Mesangial cell (primary cell): ENCODE measurements around the gene DEF6. TPM values are rescaled to one million over a fixed set of nuclear protein-coding genes. Genes with fewer than 3 reads are reported as not detected.

Experiments
- total RNA-seq: library from RNA; depleted of rRNA; stranded (reverse); fragments of >200 nt; gene quantifications from 2 replicates; pipeline ENCODE4 v1.2.3, GENCODE V29; 2015

DEF6 gene, protein sequence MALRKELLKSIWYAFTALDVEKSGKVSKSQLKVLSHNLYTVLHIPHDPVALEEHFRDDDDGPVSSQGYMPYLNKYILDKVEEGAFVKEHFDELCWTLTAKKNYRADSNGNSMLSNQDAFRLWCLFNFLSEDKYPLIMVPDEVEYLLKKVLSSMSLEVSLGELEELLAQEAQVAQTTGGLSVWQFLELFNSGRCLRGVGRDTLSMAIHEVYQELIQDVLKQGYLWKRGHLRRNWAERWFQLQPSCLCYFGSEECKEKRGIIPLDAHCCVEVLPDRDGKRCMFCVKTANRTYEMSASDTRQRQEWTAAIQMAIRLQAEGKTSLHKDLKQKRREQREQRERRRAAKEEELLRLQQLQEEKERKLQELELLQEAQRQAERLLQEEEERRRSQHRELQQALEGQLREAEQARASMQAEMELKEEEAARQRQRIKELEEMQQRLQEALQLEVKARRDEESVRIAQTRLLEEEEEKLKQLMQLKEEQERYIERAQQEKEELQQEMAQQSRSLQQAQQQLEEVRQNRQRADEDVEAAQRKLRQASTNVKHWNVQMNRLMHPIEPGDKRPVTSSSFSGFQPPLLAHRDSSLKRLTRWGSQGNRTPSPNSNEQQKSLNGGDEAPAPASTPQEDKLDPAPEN
- 2.6 and 3.2 TPM in 2 replicates for total RNA-seq

GRCh38 chr6:35297601-35298481, at the start of gene DEF6:
Gene DEF6 (plus strand): TSS chr6:35297818. CDS start chr6:35297857, 39 bp downstream.

GRCh38 chr6:35259194-35259947, 38.2 kb upstream of the DEF6 start, which contains the start of gene ZNF76:
Gene ZNF76 (plus strand): TSS chr6:35259735. CDS start chr6:35281152, 21,417 bp downstream.

GRCh38 chr6:35342258-35343091, 44.9 kb downstream of the DEF6 start, which contains the start of gene PPARD:
Gene PPARD (plus strand): TSS chr6:35342558. CDS start chr6:35411088, 68,530 bp downstream.

Other genes with a start within 250 kb of the DEF6 start
- 0.16 and 0.63 TPM in 2 replicates for gene TCP11, start 156.5 kb upstream of the DEF6 start, total RNA-seq
- gene SCUBE3, start 83.9 kb upstream of the DEF6 start, total RNA-seq, result 2.3 and 3.4 TPM in 2 replicates
- gene ZNF76, start 38.1 kb upstream of the DEF6 start, total RNA-seq, result 18.7 and 26.9 TPM in 2 replicates
- 18.1 and 20.9 TPM in 2 replicates for gene PPARD, start 44.7 kb downstream of the DEF6 start, total RNA-seq
- 4.8 and 10.8 TPM in 2 replicates for gene FANCE, start 154.5 kb downstream of the DEF6 start, total RNA-seq
- 1,601 and 1,898 TPM in 2 replicates for gene RPL10A, start 170.6 kb downstream of the DEF6 start, total RNA-seq
- gene TEAD3, start 199.3 kb downstream of the DEF6 start, total RNA-seq, result 22.2 and 32.2 TPM in 2 replicates
- gene TULP1, start 215.1 kb downstream of the DEF6 start, total RNA-seq, result not detected in 2 replicates